ENCODE measurements around the gene RNU2-63P. TPM values are rescaled to one million over a fixed set of nuclear protein-coding genes. Genes with fewer than 3 reads are reported as not detected.
"Not testable (repeated sequence)": the region's sequence is repeated elsewhere in the genome, so short reads cannot be mapped to it uniquely, and the experiment has no call there.

RNU2-63P gene
- total and polyA plus RNA-seq, 2 experiments from 2014 or later, result 2.0 TPM; not detected in 1

- not testable (repeated sequence) for H3K4me3 Mint-ChIP-seq; H3F3A ChIP-seq (replicated peaks; ENCODE audit: low read depth); H3K27me3 ChIP-seq (ENCODE audit: insufficient read depth); DNase-seq (ENCODE audit: low spot score); ATAC-seq; H3K36me3 ChIP-seq (ENCODE audit: insufficient read depth); H3K4me1 ChIP-seq (ENCODE audit: insufficient read depth); H3K27ac ChIP-seq (ENCODE audit: low read depth); H3K4me3 ChIP-seq; H3K36me3 Mint-ChIP-seq (ENCODE audit: low read depth); H3K9me3 Mint-ChIP-seq; H3K27ac Mint-ChIP-seq; H3K79me2 ChIP-seq (replicated peaks; ENCODE audit: insufficient read depth); H3K4me2 ChIP-seq; H4K20me1 ChIP-seq (replicated peaks; ENCODE audit: insufficient read depth); H2AFZ ChIP-seq; H3K4me1 Mint-ChIP-seq; H3K27me3 Mint-ChIP-seq (ENCODE audit: insufficient read depth, low read depth, poor library complexity); H3K9me2 ChIP-seq (ENCODE audit: insufficient read depth)
Measured at GRCh38 chr2:87994304-87994850, 22.0 kb downstream of the RNU2-63P start.

- H3K36me3 Mint-ChIP-seq (ENCODE audit: low read depth); H4K20me1 ChIP-seq (replicated peaks; ENCODE audit: insufficient read depth); H3K4me3 ChIP-seq; DNase-seq (ENCODE audit: low spot score); H3K36me3 ChIP-seq (ENCODE audit: insufficient read depth); H3K4me1 ChIP-seq (ENCODE audit: insufficient read depth); H3K4me3 Mint-ChIP-seq; H3K27me3 Mint-ChIP-seq (ENCODE audit: insufficient read depth, low read depth, poor library complexity); H3K79me2 ChIP-seq (replicated peaks; ENCODE audit: insufficient read depth); H2AFZ ChIP-seq; H3K4me1 Mint-ChIP-seq; H3K27me3 ChIP-seq (ENCODE audit: insufficient read depth); H3K9me2 ChIP-seq (ENCODE audit: insufficient read depth); H3K9me3 Mint-ChIP-seq; H3K4me2 ChIP-seq; H3K27ac ChIP-seq (ENCODE audit: low read depth); H3F3A ChIP-seq (replicated peaks; ENCODE audit: low read depth); H3K27ac Mint-ChIP-seq: not testable (repeated sequence)
- ATAC-seq, result 0 out of 3 replicates have a peak, but pooled peaks have one; percentile 28
Measured at GRCh38 chr2:87992569-87992968, 23.8 kb downstream of the RNU2-63P start.

GRCh38 chr2:87987473-87987872 is 28.9 kb downstream of the RNU2-63P start:
- H3K27me3 ChIP-seq (ENCODE audit: insufficient read depth); H3K36me3 ChIP-seq (ENCODE audit: insufficient read depth); H3K4me2 ChIP-seq; H3K27ac Mint-ChIP-seq; H3K4me3 ChIP-seq; H3K36me3 Mint-ChIP-seq (ENCODE audit: low read depth); H4K20me1 ChIP-seq (replicated peaks; ENCODE audit: insufficient read depth); H3F3A ChIP-seq (replicated peaks; ENCODE audit: low read depth); H3K27ac ChIP-seq (ENCODE audit: low read depth); DNase-seq (ENCODE audit: low spot score); H3K4me1 Mint-ChIP-seq; H3K4me3 Mint-ChIP-seq; H3K27me3 Mint-ChIP-seq (ENCODE audit: insufficient read depth, low read depth, poor library complexity); ATAC-seq; H2AFZ ChIP-seq; H3K9me2 ChIP-seq (ENCODE audit: insufficient read depth); H3K4me1 ChIP-seq (ENCODE audit: insufficient read depth); H3K9me3 Mint-ChIP-seq; H3K79me2 ChIP-seq (replicated peaks; ENCODE audit: insufficient read depth): not testable (repeated sequence)

GRCh38 chr2:87985902-87986301 is 30.4 kb downstream of the RNU2-63P start:
- H2AFZ ChIP-seq; H3K4me3 ChIP-seq; H3K4me1 Mint-ChIP-seq; H3K79me2 ChIP-seq (replicated peaks; ENCODE audit: insufficient read depth); H3F3A ChIP-seq (replicated peaks; ENCODE audit: low read depth); H3K27me3 ChIP-seq (ENCODE audit: insufficient read depth); H4K20me1 ChIP-seq (replicated peaks; ENCODE audit: insufficient read depth); H3K27me3 Mint-ChIP-seq (ENCODE audit: insufficient read depth, low read depth, poor library complexity); H3K4me2 ChIP-seq; H3K36me3 Mint-ChIP-seq (ENCODE audit: low read depth); H3K9me2 ChIP-seq (ENCODE audit: insufficient read depth); H3K36me3 ChIP-seq (ENCODE audit: insufficient read depth); H3K27ac ChIP-seq (ENCODE audit: low read depth); H3K27ac Mint-ChIP-seq; ATAC-seq; H3K4me1 ChIP-seq (ENCODE audit: insufficient read depth); H3K4me3 Mint-ChIP-seq; H3K9me3 Mint-ChIP-seq; DNase-seq (ENCODE audit: low spot score): not testable (repeated sequence)

GRCh38 chr2:87981182-87981581 is 35.2 kb downstream of the RNU2-63P start:
- not testable (repeated sequence) for H3K4me3 ChIP-seq; H3K36me3 Mint-ChIP-seq (ENCODE audit: low read depth); H2AFZ ChIP-seq; H3K4me3 Mint-ChIP-seq; H3K9me2 ChIP-seq (ENCODE audit: insufficient read depth); DNase-seq (ENCODE audit: low spot score); H3K36me3 ChIP-seq (ENCODE audit: insufficient read depth); H3K79me2 ChIP-seq (replicated peaks; ENCODE audit: insufficient read depth); H3K27me3 Mint-ChIP-seq (ENCODE audit: insufficient read depth, low read depth, poor library complexity); H4K20me1 ChIP-seq (replicated peaks; ENCODE audit: insufficient read depth); H3K27me3 ChIP-seq (ENCODE audit: insufficient read depth); H3K4me1 ChIP-seq (ENCODE audit: insufficient read depth); H3K27ac Mint-ChIP-seq; H3K9me3 Mint-ChIP-seq; H3K4me1 Mint-ChIP-seq; H3F3A ChIP-seq (replicated peaks; ENCODE audit: low read depth); H3K4me2 ChIP-seq; H3K27ac ChIP-seq (ENCODE audit: low read depth)
- peak; percentile 53; the same call in 2 of the 3 replicates for ATAC-seq

- not testable (repeated sequence) for DNase-seq (ENCODE audit: low spot score); H3K27me3 ChIP-seq (ENCODE audit: insufficient read depth); H3K9me2 ChIP-seq (ENCODE audit: insufficient read depth); H3F3A ChIP-seq (replicated peaks; ENCODE audit: low read depth); H3K36me3 Mint-ChIP-seq (ENCODE audit: low read depth); H3K4me2 ChIP-seq; H3K27me3 Mint-ChIP-seq (ENCODE audit: insufficient read depth, low read depth, poor library complexity); H3K9me3 Mint-ChIP-seq; H2AFZ ChIP-seq; H3K4me1 Mint-ChIP-seq; H3K4me3 ChIP-seq; H3K27ac Mint-ChIP-seq; H3K4me3 Mint-ChIP-seq; H3K79me2 ChIP-seq (replicated peaks; ENCODE audit: insufficient read depth); H3K36me3 ChIP-seq (ENCODE audit: insufficient read depth); H3K4me1 ChIP-seq (ENCODE audit: insufficient read depth); H3K27ac ChIP-seq (ENCODE audit: low read depth); H4K20me1 ChIP-seq (replicated peaks; ENCODE audit: insufficient read depth)
- ATAC-seq, result peak; percentile 38
Measured at GRCh38 chr2:87972385-87972784, 44.0 kb downstream of the RNU2-63P start.

Data from GM23338 (cell line).